HCT116 (cell line): ENCODE data around the gene SLC35F1.

Experiments used
- POLR2A ChIP-seq: IDR thresholded peaks from 2 replicates; pipeline ENCODE4 v1.7.0; 2011; ENCODE audit warnings: borderline replicate concordance; ENCODE audit not compliant: insufficient read depth, insufficient read length; ENCODE audit errors: extremely low read depth
- TF ChIP-seq, protein P1 (sequence below), 3 experiments: fragments of 200-600 bp in 1 of 3; sonication (generic) in 1 of 3; IDR thresholded peaks in 2 of 3; conservative IDR thresholded peaks in 1 of 3; 2 replicates each; pipeline ENCODE4 v1.5.1; 2012 to 2017; ENCODE audit warnings: low read depth in 2 of 3, low read length in 2 of 3, antibody characterized with exemption in 1 of 3, borderline replicate concordance in 1 of 3, control low read depth in 1 of 3, mild to moderate bottlenecking in 1 of 3, mixed read lengths in 1 of 3, mixed run types in 1 of 3, moderate library complexity in 1 of 3; ENCODE audit not compliant: insufficient read depth in 1 of 3

DNA sequence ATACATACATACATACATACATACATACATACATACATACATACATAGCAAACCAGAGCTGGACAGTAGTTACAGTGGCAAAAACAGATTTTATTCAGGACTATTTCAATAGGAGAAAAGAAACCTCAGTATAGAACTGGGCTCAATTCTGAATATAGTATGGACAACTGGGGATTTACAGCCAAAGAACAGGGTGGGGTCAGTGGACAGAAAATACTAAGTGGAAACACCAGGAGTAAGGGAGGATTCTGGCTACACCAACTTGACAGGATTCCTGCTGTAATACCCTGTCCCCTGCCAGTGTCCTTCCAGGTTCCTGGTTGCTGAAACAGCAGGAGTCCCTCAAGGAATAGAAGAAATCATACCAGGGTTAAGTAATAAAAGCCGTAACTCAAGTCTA, 293.1 kb downstream of the SLC35F1 start:
- TF ChIP-seq POLR2A, result no peak
- TF ChIP-seq, protein P1, sequence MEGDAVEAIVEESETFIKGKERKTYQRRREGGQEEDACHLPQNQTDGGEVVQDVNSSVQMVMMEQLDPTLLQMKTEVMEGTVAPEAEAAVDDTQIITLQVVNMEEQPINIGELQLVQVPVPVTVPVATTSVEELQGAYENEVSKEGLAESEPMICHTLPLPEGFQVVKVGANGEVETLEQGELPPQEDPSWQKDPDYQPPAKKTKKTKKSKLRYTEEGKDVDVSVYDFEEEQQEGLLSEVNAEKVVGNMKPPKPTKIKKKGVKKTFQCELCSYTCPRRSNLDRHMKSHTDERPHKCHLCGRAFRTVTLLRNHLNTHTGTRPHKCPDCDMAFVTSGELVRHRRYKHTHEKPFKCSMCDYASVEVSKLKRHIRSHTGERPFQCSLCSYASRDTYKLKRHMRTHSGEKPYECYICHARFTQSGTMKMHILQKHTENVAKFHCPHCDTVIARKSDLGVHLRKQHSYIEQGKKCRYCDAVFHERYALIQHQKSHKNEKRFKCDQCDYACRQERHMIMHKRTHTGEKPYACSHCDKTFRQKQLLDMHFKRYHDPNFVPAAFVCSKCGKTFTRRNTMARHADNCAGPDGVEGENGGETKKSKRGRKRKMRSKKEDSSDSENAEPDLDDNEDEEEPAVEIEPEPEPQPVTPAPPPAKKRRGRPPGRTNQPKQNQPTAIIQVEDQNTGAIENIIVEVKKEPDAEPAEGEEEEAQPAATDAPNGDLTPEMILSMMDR (IDR thresholded peaks at IDR 0.05 in 2 of 3, conservative IDR thresholded peaks at IDR 0.05 in 1 of 3; ENCODE audit: borderline replicate concordance in 1 of 3, insufficient read depth in 1 of 3, low read depth in 2 of 3, low read length in 2 of 3), result no peak
